ENCODE measurements around the gene RSPH10B.
"Not testable (repeated sequence)": the region's sequence is repeated elsewhere in the genome, so short reads cannot be mapped to it uniquely, and the experiment has no call there.

Gene RSPH10B

DNA sequence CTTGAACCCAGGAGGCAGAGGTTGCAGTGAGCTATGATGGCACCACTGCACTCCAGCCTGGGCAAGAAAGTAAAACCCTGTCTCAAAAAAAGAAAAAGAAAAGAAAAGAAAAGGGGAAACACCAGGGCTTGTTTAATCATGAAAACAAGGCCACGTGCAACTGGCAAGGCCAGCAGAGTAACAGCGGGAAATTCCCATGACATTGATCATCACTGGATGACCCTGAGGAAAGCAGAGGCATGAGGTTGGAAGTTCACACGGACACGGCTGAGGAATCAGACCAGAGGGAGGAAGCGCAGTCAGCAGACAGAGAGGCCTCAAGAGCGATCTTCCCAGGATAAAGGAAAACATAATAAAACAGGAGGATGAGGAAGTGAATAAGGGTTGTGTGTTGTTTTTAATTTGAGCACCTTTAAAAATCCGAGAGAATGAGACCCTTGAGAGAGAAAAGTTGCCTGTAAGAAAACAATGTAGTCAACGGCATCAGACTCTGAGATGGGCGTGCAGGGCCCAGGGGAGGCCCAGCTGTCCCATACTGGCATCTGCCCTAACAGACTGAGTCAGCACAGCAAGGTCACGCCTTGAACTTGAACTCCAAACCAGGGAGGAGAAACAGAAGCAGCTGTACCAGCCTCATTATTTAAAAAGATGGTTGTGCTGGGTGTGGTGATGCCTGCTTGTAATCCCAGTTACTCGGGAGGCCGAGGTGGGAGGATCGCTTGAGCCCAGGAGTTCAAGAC, 38.4 kb downstream of the RSPH10B start:
- H2BK120ac ChIP-seq (ENCODE audit: low read depth, low read length); H3K27me3 ChIP-seq (ENCODE audit: insufficient read depth, low read length, poor library complexity); H3K23ac ChIP-seq (ENCODE audit: low read length); H3K4me2 ChIP-seq (ENCODE audit: low read length); H3K56ac ChIP-seq (ENCODE audit: low read length); H2BK5ac ChIP-seq (ENCODE audit: low read length); H4K8ac ChIP-seq (ENCODE audit: low read depth, low read length); H2AK5ac ChIP-seq (ENCODE audit: low read length); H4K5ac ChIP-seq (ENCODE audit: low read length); DNase-seq; H3K9ac ChIP-seq (ENCODE audit: low read length); H2BK15ac ChIP-seq (replicated peaks; ENCODE audit: low read depth); H3K27ac ChIP-seq (ENCODE audit: low read depth, low read length); H3K18ac ChIP-seq (ENCODE audit: low read length); H3K79me2 ChIP-seq (ENCODE audit: control insufficient read depth, insufficient read depth, low read length); H3K4ac ChIP-seq (ENCODE audit: low read depth, low read length); H3K4me1 ChIP-seq (ENCODE audit: control insufficient read depth, low read depth, low read length); H3K79me1 ChIP-seq (ENCODE audit: low read length); H3K36me3 ChIP-seq (ENCODE audit: control insufficient read depth, insufficient read depth, low read length); H3K4me3 ChIP-seq (ENCODE audit: low read length): not testable (repeated sequence)
- no CpG with 5 or more reads among the region's 13 CpGs for WGBS (ENCODE audit: extremely low coverage, insufficient coverage, low lambda C conversion rate)

GRCh38 chr7:5931250-5931649, 39.2 kb downstream of the RSPH10B start:
- not testable (repeated sequence) for H3K56ac ChIP-seq (ENCODE audit: low read length); H3K4me1 ChIP-seq (ENCODE audit: control insufficient read depth, low read depth, low read length); H2BK5ac ChIP-seq (ENCODE audit: low read length); H2BK15ac ChIP-seq (replicated peaks; ENCODE audit: low read depth); H3K9ac ChIP-seq (ENCODE audit: low read length); H3K4me3 ChIP-seq (ENCODE audit: low read length); H3K4me2 ChIP-seq (ENCODE audit: low read length); H3K27me3 ChIP-seq (ENCODE audit: insufficient read depth, low read length, poor library complexity); DNase-seq; H4K8ac ChIP-seq (ENCODE audit: low read depth, low read length); H3K23ac ChIP-seq (ENCODE audit: low read length); H3K4ac ChIP-seq (ENCODE audit: low read depth, low read length); H2AK5ac ChIP-seq (ENCODE audit: low read length); H3K79me2 ChIP-seq (ENCODE audit: control insufficient read depth, insufficient read depth, low read length); H3K27ac ChIP-seq (ENCODE audit: low read depth, low read length); H3K18ac ChIP-seq (ENCODE audit: low read length); H4K5ac ChIP-seq (ENCODE audit: low read length); H2BK120ac ChIP-seq (ENCODE audit: low read depth, low read length); H3K36me3 ChIP-seq (ENCODE audit: control insufficient read depth, insufficient read depth, low read length); H3K79me1 ChIP-seq (ENCODE audit: low read length)
- no CpG with 5 or more reads among the region's 14 CpGs for WGBS (ENCODE audit: extremely low coverage, insufficient coverage, low lambda C conversion rate)

GRCh38 chr7:5930290-5930689, 40.2 kb downstream of the RSPH10B start:
- not testable (repeated sequence) for H3K18ac ChIP-seq (ENCODE audit: low read length); H2BK15ac ChIP-seq (replicated peaks; ENCODE audit: low read depth); H3K4me1 ChIP-seq (ENCODE audit: control insufficient read depth, low read depth, low read length); H3K79me2 ChIP-seq (ENCODE audit: control insufficient read depth, insufficient read depth, low read length); H3K23ac ChIP-seq (ENCODE audit: low read length); H3K4me3 ChIP-seq (ENCODE audit: low read length); H4K8ac ChIP-seq (ENCODE audit: low read depth, low read length); H3K36me3 ChIP-seq (ENCODE audit: control insufficient read depth, insufficient read depth, low read length); H4K5ac ChIP-seq (ENCODE audit: low read length); DNase-seq; H3K79me1 ChIP-seq (ENCODE audit: low read length); H3K27ac ChIP-seq (ENCODE audit: low read depth, low read length); H3K4me2 ChIP-seq (ENCODE audit: low read length); H3K27me3 ChIP-seq (ENCODE audit: insufficient read depth, low read length, poor library complexity); H2BK5ac ChIP-seq (ENCODE audit: low read length); H2AK5ac ChIP-seq (ENCODE audit: low read length); H3K56ac ChIP-seq (ENCODE audit: low read length); H3K9ac ChIP-seq (ENCODE audit: low read length); H2BK120ac ChIP-seq (ENCODE audit: low read depth, low read length); H3K4ac ChIP-seq (ENCODE audit: low read depth, low read length)
- no CpG with 5 or more reads among the region's 10 CpGs for WGBS (ENCODE audit: extremely low coverage, insufficient coverage, low lambda C conversion rate)

DNA sequence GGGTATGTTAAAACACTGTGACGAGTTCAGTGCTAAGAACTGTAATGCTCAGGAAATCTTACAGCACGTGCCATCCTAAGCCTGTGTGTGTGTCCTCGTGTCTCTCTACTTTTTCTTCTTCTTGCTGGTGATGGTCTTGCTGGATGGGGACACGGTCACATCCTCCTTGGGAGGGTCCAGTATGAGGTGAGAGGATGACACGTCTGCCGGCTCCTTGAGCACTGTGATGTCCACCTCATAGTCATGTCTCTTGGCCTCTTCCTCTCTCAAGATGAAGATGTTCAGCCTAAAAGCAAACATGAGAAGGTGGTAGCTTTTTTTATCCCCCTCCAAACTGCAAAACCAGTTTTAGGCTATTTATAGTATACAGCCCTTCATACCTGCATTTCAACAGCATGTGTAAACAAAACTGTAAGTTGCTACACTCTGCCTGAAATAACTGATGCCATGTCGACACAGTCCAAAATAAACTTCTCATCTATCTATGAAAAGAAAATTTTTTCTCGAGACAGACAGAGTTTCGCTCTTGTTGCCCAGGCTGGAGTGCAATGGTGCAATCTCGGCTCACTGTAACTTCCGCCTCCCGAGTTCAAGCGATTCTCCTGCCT, 44.1 kb downstream of the RSPH10B start:
- H3K4me1 ChIP-seq (ENCODE audit: control insufficient read depth, low read depth, low read length); H2AK5ac ChIP-seq (ENCODE audit: low read length); H3K4ac ChIP-seq (ENCODE audit: low read depth, low read length); H3K36me3 ChIP-seq (ENCODE audit: control insufficient read depth, insufficient read depth, low read length); H2BK120ac ChIP-seq (ENCODE audit: low read depth, low read length); H3K9ac ChIP-seq (ENCODE audit: low read length); H3K18ac ChIP-seq (ENCODE audit: low read length); DNase-seq; H3K56ac ChIP-seq (ENCODE audit: low read length); H3K27ac ChIP-seq (ENCODE audit: low read depth, low read length); H3K27me3 ChIP-seq (ENCODE audit: insufficient read depth, low read length, poor library complexity); H3K4me2 ChIP-seq (ENCODE audit: low read length); H3K79me1 ChIP-seq (ENCODE audit: low read length); H3K23ac ChIP-seq (ENCODE audit: low read length); H4K5ac ChIP-seq (ENCODE audit: low read length); H4K8ac ChIP-seq (ENCODE audit: low read depth, low read length); H3K79me2 ChIP-seq (ENCODE audit: control insufficient read depth, insufficient read depth, low read length); H2BK15ac ChIP-seq (replicated peaks; ENCODE audit: low read depth); H3K4me3 ChIP-seq (ENCODE audit: low read length); H2BK5ac ChIP-seq (ENCODE audit: low read length): not testable (repeated sequence)
- WGBS (ENCODE audit: extremely low coverage, insufficient coverage, low lambda C conversion rate), result no CpG with 5 or more reads among the region's 13 CpGs

GRCh38 chr7:5924630-5925029, 45.9 kb downstream of the RSPH10B start:
- not testable (repeated sequence) for H3K27me3 ChIP-seq (ENCODE audit: insufficient read depth, low read length, poor library complexity); H3K4ac ChIP-seq (ENCODE audit: low read depth, low read length); H3K4me3 ChIP-seq (ENCODE audit: low read length); H3K23ac ChIP-seq (ENCODE audit: low read length); H3K4me2 ChIP-seq (ENCODE audit: low read length); DNase-seq; H2BK15ac ChIP-seq (replicated peaks; ENCODE audit: low read depth); H2AK5ac ChIP-seq (ENCODE audit: low read length); H2BK120ac ChIP-seq (ENCODE audit: low read depth, low read length); H3K79me2 ChIP-seq (ENCODE audit: control insufficient read depth, insufficient read depth, low read length); H4K5ac ChIP-seq (ENCODE audit: low read length); H3K56ac ChIP-seq (ENCODE audit: low read length); H3K27ac ChIP-seq (ENCODE audit: low read depth, low read length); H3K36me3 ChIP-seq (ENCODE audit: control insufficient read depth, insufficient read depth, low read length); H3K4me1 ChIP-seq (ENCODE audit: control insufficient read depth, low read depth, low read length); H3K18ac ChIP-seq (ENCODE audit: low read length); H2BK5ac ChIP-seq (ENCODE audit: low read length); H3K79me1 ChIP-seq (ENCODE audit: low read length); H4K8ac ChIP-seq (ENCODE audit: low read depth, low read length); H3K9ac ChIP-seq (ENCODE audit: low read length)
- WGBS (ENCODE audit: extremely low coverage, insufficient coverage, low lambda C conversion rate), result no CpG with 5 or more reads among the region's 12 CpGs

GRCh38 chr7:5924180-5924579, 46.3 kb downstream of the RSPH10B start:
- H3K4me2 ChIP-seq (ENCODE audit: low read length); H3K4me1 ChIP-seq (ENCODE audit: control insufficient read depth, low read depth, low read length); DNase-seq; H3K23ac ChIP-seq (ENCODE audit: low read length); H4K5ac ChIP-seq (ENCODE audit: low read length); H3K79me2 ChIP-seq (ENCODE audit: control insufficient read depth, insufficient read depth, low read length); H3K4me3 ChIP-seq (ENCODE audit: low read length); H3K9ac ChIP-seq (ENCODE audit: low read length); H2BK5ac ChIP-seq (ENCODE audit: low read length); H2AK5ac ChIP-seq (ENCODE audit: low read length); H3K79me1 ChIP-seq (ENCODE audit: low read length); H4K8ac ChIP-seq (ENCODE audit: low read depth, low read length); H3K27ac ChIP-seq (ENCODE audit: low read depth, low read length); H3K4ac ChIP-seq (ENCODE audit: low read depth, low read length); H3K56ac ChIP-seq (ENCODE audit: low read length); H2BK15ac ChIP-seq (replicated peaks; ENCODE audit: low read depth); H3K18ac ChIP-seq (ENCODE audit: low read length); H3K27me3 ChIP-seq (ENCODE audit: insufficient read depth, low read length, poor library complexity); H3K36me3 ChIP-seq (ENCODE audit: control insufficient read depth, insufficient read depth, low read length); H2BK120ac ChIP-seq (ENCODE audit: low read depth, low read length): not testable (repeated sequence)
- WGBS (ENCODE audit: extremely low coverage, insufficient coverage, low lambda C conversion rate), result no CpG with 5 or more reads among the region's 2 CpGs

Data from mesendoderm (in vitro differentiated cells).